Loucy (cell line): ENCODE results near the gene MECR.
A peak's percentile ranks its signal among the peaks of the same experiment; 100 is the strongest.

Source experiments
- H2AFZ ChIP-seq: fragments of 200-600 bp; sonication (generic); 2 replicates; pipeline ENCODE4 v1.6.0; 2016; ENCODE audit warnings: antibody characterized with exemption, mild to moderate bottlenecking, low read length, moderate library complexity
- H3F3A ChIP-seq: fragments of 200-600 bp; 2 replicates; pipeline ENCODE4 v1.6.0; 2016; ENCODE audit warnings: antibody characterized with exemption, low read depth, mild to moderate bottlenecking
- H3K27me3 ChIP-seq: fragments of 200-600 bp; sonication (generic); 2 replicates; pipeline ENCODE4 v1.6.1; 2014; ENCODE audit warnings: low read length, mild to moderate bottlenecking; ENCODE audit not compliant: insufficient read depth, poor library complexity, severe bottlenecking
- H3K36me3 ChIP-seq: fragments of 200-600 bp; sonication (generic); 2 replicates; pipeline ENCODE4 v1.6.1; 2016; ENCODE audit warnings: low read length; ENCODE audit not compliant: insufficient read depth
- H3K4me1 ChIP-seq: fragments of 200-600 bp; sonication (generic); 2 replicates; pipeline ENCODE4 v1.5.1; 2014; ENCODE audit warnings: low read length, mild to moderate bottlenecking; ENCODE audit not compliant: insufficient read depth, poor library complexity, severe bottlenecking
- H3K4me2 ChIP-seq: fragments of 200-600 bp; sonication (generic); 2 replicates; pipeline ENCODE4 v1.6.0; 2014; ENCODE audit warnings: antibody characterized with exemption, low read length, low read depth, mild to moderate bottlenecking; ENCODE audit not compliant: poor library complexity, severe bottlenecking
- H3K4me3 ChIP-seq: fragments of 200-600 bp; sonication (generic); 2 replicates; pipeline ENCODE4 v1.5.1; 2014; ENCODE audit warnings: low read length, mild to moderate bottlenecking, mixed read lengths; ENCODE audit not compliant: poor library complexity, severe bottlenecking
- H3K79me2 ChIP-seq: fragments of 200-600 bp; sonication (generic); 2 replicates; pipeline ENCODE4 v1.6.1; 2014; ENCODE audit warnings: low read length; ENCODE audit not compliant: insufficient read depth
- H3K9ac ChIP-seq: fragments of 200-600 bp; sonication (generic); 2 replicates; pipeline ENCODE4 v1.6.0; 2014; ENCODE audit warnings: mild to moderate bottlenecking, low read depth, low read length, moderate library complexity; ENCODE audit not compliant: poor library complexity, severe bottlenecking
- H3K9me2 ChIP-seq: fragments of 200-600 bp; sonication (generic); replicated peaks from 2 replicates; pipeline ENCODE4 v1.6.1; 2016; ENCODE audit warnings: low read depth, low read length, mixed read lengths
- H3K9me3 ChIP-seq: fragments of 200-600 bp; sonication (generic); 2 replicates; pipeline ENCODE4 v1.6.1; 2014; ENCODE audit warnings: mild to moderate bottlenecking, antibody characterized with exemption, low read length, low read depth; ENCODE audit not compliant: insufficient read depth
- H4K20me1 ChIP-seq: fragments of 200-600 bp; sonication (generic); 2 replicates; pipeline ENCODE4 v1.6.0; 2014; ENCODE audit warnings: antibody characterized with exemption, low read length, mild to moderate bottlenecking; ENCODE audit not compliant: insufficient read depth, poor library complexity, severe bottlenecking
- EZH2phosphoT487 ChIP-seq: fragments of 200-600 bp; IDR thresholded peaks from 2 replicates; pipeline ENCODE4 v1.6.1; 2018; ENCODE audit warnings: antibody characterized with exemption, mild to moderate bottlenecking, moderate library complexity, borderline replicate concordance
- TF ChIP-seq, protein P1 (sequence below): fragments of 200-600 bp; sonication (generic); conservative IDR thresholded peaks from 2 replicates; pipeline ENCODE4 v1.5.1; 2014; ENCODE audit warnings: mild to moderate bottlenecking, antibody characterized with exemption, low read length

The MECR gene

GRCh38 chr1:29240986-29241385, 10.3 kb upstream of the MECR start:
- Histone ChIP-seq H3F3A (no peaks in the 10 kb centered on the region), H3K4me2 (no peak overlapping the region), H3K27me3 (no peaks in the 10 kb centered on the region), H2AFZ (no peak overlapping the region), H3K9me2 (no peaks in the 10 kb centered on the region), H3K9ac (no peak overlapping the region), H3K4me1 (no peaks in the 10 kb centered on the region), H3K36me3 (no peaks in the 10 kb centered on the region), H4K20me1 (no peaks in the 10 kb centered on the region), H3K4me3 (no peak overlapping the region), H3K79me2 (no peaks in the 10 kb centered on the region), H3K9me3 (no peaks in the 10 kb centered on the region)
- no peak for TF ChIP-seq EZH2phosphoT487
- TF ChIP-seq, protein P1, sequence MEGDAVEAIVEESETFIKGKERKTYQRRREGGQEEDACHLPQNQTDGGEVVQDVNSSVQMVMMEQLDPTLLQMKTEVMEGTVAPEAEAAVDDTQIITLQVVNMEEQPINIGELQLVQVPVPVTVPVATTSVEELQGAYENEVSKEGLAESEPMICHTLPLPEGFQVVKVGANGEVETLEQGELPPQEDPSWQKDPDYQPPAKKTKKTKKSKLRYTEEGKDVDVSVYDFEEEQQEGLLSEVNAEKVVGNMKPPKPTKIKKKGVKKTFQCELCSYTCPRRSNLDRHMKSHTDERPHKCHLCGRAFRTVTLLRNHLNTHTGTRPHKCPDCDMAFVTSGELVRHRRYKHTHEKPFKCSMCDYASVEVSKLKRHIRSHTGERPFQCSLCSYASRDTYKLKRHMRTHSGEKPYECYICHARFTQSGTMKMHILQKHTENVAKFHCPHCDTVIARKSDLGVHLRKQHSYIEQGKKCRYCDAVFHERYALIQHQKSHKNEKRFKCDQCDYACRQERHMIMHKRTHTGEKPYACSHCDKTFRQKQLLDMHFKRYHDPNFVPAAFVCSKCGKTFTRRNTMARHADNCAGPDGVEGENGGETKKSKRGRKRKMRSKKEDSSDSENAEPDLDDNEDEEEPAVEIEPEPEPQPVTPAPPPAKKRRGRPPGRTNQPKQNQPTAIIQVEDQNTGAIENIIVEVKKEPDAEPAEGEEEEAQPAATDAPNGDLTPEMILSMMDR: no peak

- Histone ChIP-seq H3K9me3 (no peaks in the 10 kb centered on the region), H4K20me1 (no peaks in the 10 kb centered on the region), H3K9me2 (no peaks in the 10 kb centered on the region), H3K4me3 (no peak overlapping the region), H3K36me3 (no peaks in the 10 kb centered on the region), H3F3A (no peaks in the 10 kb centered on the region), H3K79me2 (no peaks in the 10 kb centered on the region), H3K4me2 (no peak overlapping the region), H3K4me1 (no peaks in the 10 kb centered on the region), H3K27me3 (no peaks in the 10 kb centered on the region), H3K9ac (no peak overlapping the region), H2AFZ (no peak overlapping the region)
- TF ChIP-seq, protein P1: peak; percentile 30; the same call in 1 of the 2 replicates
- no peak for TF ChIP-seq EZH2phosphoT487
These were observed 9.7 kb upstream of the MECR start for GRCh38 chr1:29240400-29240837.

- no peaks in the 10 kb centered on the region for H3K27me3 ChIP-seq
- no peaks in the 10 kb centered on the region for H3F3A ChIP-seq
- H3K36me3 ChIP-seq: no peaks in the 10 kb centered on the region
- H3K4me3 ChIP-seq: no peak overlapping the region
- no peak overlapping the region for H2AFZ ChIP-seq
- H3K9ac ChIP-seq: no peak overlapping the region
- TF ChIP-seq EZH2phosphoT487: no peak
- TF ChIP-seq, protein P1: no peak
- no peaks in the 10 kb centered on the region for H3K4me1 ChIP-seq
- no peaks in the 10 kb centered on the region for H3K9me2 ChIP-seq
- H3K79me2 ChIP-seq: no peaks in the 10 kb centered on the region
- no peak overlapping the region for H3K4me2 ChIP-seq
- no peaks in the 10 kb centered on the region for H4K20me1 ChIP-seq
- no peaks in the 10 kb centered on the region for H3K9me3 ChIP-seq
These were observed 8.4 kb upstream of the MECR start for GRCh38 chr1:29239142-29239541.
